RWPE2 (cell line): ENCODE data around the gene NSUN2.

Experiments used
- ATAC-seq: fragments of 200-7000 bp; cut with Tn5 transposase; 3 replicates; pipeline ENCODE4 v1.9.1; 2021; ENCODE audit warnings: low read depth
- DNase-seq: peaks from one replicate; pipeline ENCODE4 v3.0.0-alpha.2; 2020; ENCODE audit warnings: low spot score
- H3K27ac ChIP-seq: fragments of 450-650 bp; 2 replicates; pipeline ENCODE4 v1.5.1; 2017; ENCODE audit warnings: mild to moderate bottlenecking; ENCODE audit not compliant: poor library complexity, severe bottlenecking
- H3K27me3 ChIP-seq: fragments of 250-450 bp; sonication (Bioruptor Pico); 2 replicates; pipeline ENCODE4 v1.5.1; 2021; ENCODE audit warnings: mild to moderate bottlenecking, moderate library complexity; ENCODE audit not compliant: insufficient read depth, poor library complexity, severe bottlenecking
- H3K36me3 ChIP-seq: fragments of 250-450 bp; sonication (Bioruptor Pico); 2 replicates; pipeline ENCODE4 v1.5.1; 2020; ENCODE audit warnings: low read depth, mild to moderate bottlenecking, moderate library complexity
- H3K4me1 ChIP-seq: fragments of 250-450 bp; sonication (Bioruptor Pico); 2 replicates; pipeline ENCODE4 v1.5.1; 2021; ENCODE audit warnings: mild to moderate bottlenecking, moderate library complexity; ENCODE audit not compliant: insufficient read depth, poor library complexity, severe bottlenecking
- H3K4me3 ChIP-seq: fragments of 250-450 bp; sonication (Bioruptor Pico); 2 replicates; pipeline ENCODE4 v1.5.1; 2021; ENCODE audit warnings: mild to moderate bottlenecking, moderate library complexity; ENCODE audit not compliant: severe bottlenecking
- H3K9me3 ChIP-seq: fragments of 250-450 bp; sonication (Bioruptor Pico); 2 replicates; pipeline ENCODE4 v1.5.1; 2021; ENCODE audit warnings: mild to moderate bottlenecking, moderate library complexity; ENCODE audit not compliant: severe bottlenecking
- TF ChIP-seq, protein P1 (sequence below): fragments of 450-650 bp; IDR thresholded peaks from one replicate; pipeline ENCODE4 v1.5.1; 2017; ENCODE audit warnings: mild to moderate bottlenecking, moderate library complexity; ENCODE audit not compliant: poor library complexity, severe bottlenecking

The NSUN2 gene

DNA sequence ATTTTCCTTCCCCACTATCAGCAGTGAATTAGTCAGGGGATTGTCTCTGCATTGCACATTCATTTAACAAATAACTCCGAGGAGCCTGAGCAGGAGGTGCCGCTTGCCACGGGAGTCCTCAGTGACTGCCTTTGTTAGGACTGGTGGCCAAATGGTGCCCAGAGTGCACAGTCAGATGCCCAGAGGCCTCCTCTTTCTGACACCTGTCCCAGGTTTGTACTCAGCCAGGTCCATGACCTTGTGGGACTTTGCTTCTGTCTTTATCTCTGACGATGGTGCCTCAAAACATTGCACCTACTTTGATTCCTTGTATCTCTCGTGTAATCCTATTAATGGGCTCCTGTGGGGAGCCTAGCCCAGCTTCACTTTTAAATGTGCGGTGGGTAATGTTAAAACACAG, 4.7 kb upstream of the NSUN2 start:
- ATAC-seq (no peak), DNase-seq (no peak)
- Histone ChIP-seq H3K4me3 (no peak overlapping the region), H3K36me3 (peaks cover 20% of the 10 kb centered on the region), H3K9me3 (no peaks in the 10 kb centered on the region), H3K4me1 (peaks cover 21% of the 10 kb centered on the region), H3K27me3 (no peaks in the 10 kb centered on the region), H3K27ac (no peak overlapping the region)
- TF ChIP-seq, protein P1, sequence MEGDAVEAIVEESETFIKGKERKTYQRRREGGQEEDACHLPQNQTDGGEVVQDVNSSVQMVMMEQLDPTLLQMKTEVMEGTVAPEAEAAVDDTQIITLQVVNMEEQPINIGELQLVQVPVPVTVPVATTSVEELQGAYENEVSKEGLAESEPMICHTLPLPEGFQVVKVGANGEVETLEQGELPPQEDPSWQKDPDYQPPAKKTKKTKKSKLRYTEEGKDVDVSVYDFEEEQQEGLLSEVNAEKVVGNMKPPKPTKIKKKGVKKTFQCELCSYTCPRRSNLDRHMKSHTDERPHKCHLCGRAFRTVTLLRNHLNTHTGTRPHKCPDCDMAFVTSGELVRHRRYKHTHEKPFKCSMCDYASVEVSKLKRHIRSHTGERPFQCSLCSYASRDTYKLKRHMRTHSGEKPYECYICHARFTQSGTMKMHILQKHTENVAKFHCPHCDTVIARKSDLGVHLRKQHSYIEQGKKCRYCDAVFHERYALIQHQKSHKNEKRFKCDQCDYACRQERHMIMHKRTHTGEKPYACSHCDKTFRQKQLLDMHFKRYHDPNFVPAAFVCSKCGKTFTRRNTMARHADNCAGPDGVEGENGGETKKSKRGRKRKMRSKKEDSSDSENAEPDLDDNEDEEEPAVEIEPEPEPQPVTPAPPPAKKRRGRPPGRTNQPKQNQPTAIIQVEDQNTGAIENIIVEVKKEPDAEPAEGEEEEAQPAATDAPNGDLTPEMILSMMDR = no peak

DNA sequence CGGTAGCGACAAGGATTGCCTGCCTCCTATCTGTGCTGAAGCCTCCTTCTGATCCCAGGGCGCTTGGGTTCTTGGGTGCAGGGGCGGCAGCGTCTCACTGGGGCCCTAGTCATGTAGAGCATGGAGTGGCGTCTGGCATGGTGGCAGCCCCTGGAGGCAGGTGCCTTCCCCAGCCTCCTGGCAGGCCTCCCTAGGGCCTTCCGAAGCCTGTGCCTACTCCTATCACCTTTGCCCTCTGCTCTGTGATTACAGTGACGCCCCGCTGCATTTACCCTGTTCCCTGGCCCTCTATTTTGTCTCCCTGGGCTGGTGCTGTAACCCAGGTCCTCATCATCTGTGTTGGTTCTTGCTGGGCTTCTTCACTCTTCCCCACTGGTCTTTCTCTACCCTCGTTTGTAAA, 4.2 kb upstream of the NSUN2 start:
- Histone ChIP-seq H3K27me3 (no peaks in the 10 kb centered on the region), H3K4me3 (no peak overlapping the region), H3K36me3 (peaks cover 23% of the 10 kb centered on the region), H3K4me1 (peaks cover 21% of the 10 kb centered on the region), H3K9me3 (no peaks in the 10 kb centered on the region), H3K27ac (no peak overlapping the region)
- no peak for DNase-seq
- TF ChIP-seq, protein P1 = no peak
- no peak for ATAC-seq

DNA sequence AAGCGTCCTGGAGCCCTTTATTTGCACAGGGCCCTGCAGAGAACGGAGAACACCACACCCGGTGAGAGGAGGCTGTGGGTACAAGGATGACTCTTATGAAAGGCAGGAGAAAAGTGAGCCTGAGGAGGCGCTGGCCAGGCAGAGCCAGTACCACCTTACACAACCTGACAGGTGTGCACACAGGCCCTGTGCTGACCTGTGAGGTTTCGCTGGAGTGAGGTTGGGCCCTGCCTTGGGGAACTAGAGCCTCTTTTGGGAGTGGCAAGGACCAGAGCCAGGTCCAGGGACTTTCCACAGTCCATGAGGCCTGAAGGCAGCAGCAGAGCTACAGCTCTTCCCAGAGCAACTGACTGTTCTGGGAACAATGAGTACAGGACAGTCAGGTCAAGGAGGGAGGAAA, 3.4 kb upstream of the NSUN2 start:
- TF ChIP-seq, protein P1 = no peak
- DNase-seq = no peak
- Histone ChIP-seq H3K9me3 (no peaks in the 10 kb centered on the region), H3K4me1 (peaks cover 28% of the 10 kb centered on the region), H3K36me3 (peaks cover 31% of the 10 kb centered on the region), H3K4me3 (no peak overlapping the region), H3K27me3 (no peaks in the 10 kb centered on the region), H3K27ac (peak overlapping the region; percentile 19)
- ATAC-seq = peak; percentile 2; the same call in 2 of the 3 replicates

DNA sequence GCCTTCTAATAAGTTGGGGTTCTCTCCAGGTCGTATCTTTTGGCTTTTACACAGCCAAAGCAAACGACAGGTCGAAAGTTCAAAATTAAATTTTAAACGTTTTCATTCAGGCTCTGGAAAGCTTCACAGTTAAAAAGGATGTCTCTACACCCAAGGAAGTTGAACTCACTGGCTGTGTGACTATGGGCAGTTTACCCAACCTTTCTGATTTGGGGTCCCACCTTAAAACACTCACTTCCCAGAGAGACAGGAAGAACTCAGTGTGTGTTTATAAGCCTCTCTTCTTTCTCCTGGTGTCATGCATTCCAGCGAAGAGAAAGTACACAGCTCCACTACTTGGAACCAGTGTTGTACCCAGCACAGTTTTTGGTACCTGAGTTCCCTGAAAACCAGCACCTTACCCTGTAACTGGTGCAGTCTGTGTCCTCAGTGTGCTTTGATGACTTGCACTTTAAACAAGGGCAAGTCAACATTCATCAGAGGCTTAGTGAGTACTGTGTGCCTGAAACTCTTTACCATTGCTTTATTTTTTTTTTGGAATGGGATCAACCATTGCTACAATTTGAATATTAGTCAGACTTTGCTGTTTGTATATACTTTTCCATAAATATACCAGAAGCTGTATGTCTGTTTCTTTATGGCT, 2.1 kb upstream of the NSUN2 start:
- Histone ChIP-seq H3K9me3 (no peaks in the 10 kb centered on the region), H3K36me3 (peaks cover 43% of the 10 kb centered on the region), H3K27ac (peak overlapping the region; percentile 19), H3K27me3 (no peaks in the 10 kb centered on the region), H3K4me1 (peaks cover 30% of the 10 kb centered on the region), H3K4me3 (peak overlapping the region; percentile 94)
- DNase-seq (no peak), ATAC-seq (no peak)
- TF ChIP-seq, protein P1 = no peak

DNA sequence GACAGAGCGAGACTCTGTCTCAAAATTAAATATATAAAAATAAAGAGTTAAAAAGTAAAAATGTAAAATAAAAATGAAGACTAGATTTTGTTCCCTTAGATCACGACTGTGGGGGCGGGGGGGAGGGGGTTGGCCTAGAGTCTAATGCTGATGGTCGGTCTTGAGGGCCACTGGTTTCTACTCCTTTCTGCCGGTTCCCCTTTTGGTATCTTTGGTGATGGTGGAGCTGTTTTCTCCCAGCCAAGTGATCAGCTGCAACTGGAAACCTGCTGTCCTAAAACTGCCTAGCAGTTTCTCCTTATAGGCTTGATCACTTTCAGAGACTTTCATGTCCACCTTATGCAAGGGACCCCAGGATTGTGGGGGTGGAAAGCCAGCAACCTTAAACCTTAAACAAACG, 1.5 kb upstream of the NSUN2 start:
- TF ChIP-seq, protein P1 = no peak
- Histone ChIP-seq H3K9me3 (no peaks in the 10 kb centered on the region), H3K36me3 (peaks cover 43% of the 10 kb centered on the region), H3K4me1 (peaks cover 30% of the 10 kb centered on the region), H3K27ac (peak overlapping the region; percentile 60), H3K4me3 (peak overlapping the region; percentile 94), H3K27me3 (no peaks in the 10 kb centered on the region)
- DNase-seq = no peak
- ATAC-seq = no peak
